Neural cell (in vitro differentiated cells): Measurements from ENCODE around the gene RIMS4.
A peak's percentile ranks its signal among the peaks of the same experiment; 100 is the strongest.

Experiments
- EP300 ChIP-seq: fragments of 450-650 bp; conservative IDR thresholded peaks from 2 replicates; pipeline ENCODE4 v1.6.1; 2014; ENCODE audit warnings: antibody characterized with exemption, mild to moderate bottlenecking, moderate library complexity; ENCODE audit not compliant: poor library complexity, severe bottlenecking
- EZH2 ChIP-seq: fragments of 200-600, 300-800 bp; shearing (Covaris generic), sonication (generic); IDR thresholded peaks from 2 replicates; pipeline ENCODE4 v1.6.1; 2014; ENCODE audit warnings: antibody characterized with exemption, low read length, borderline replicate concordance, mild to moderate bottlenecking; ENCODE audit not compliant: insufficient read depth, poor library complexity, severe bottlenecking
- POLR2AphosphoS5 ChIP-seq: IDR thresholded peaks from 2 replicates; pipeline ENCODE4 v1.6.1; 2012
- RAD21 ChIP-seq: fragments of 450-650 bp; conservative IDR thresholded peaks from 2 replicates; pipeline ENCODE4 v1.6.1; 2014; ENCODE audit warnings: antibody characterized with exemption, mild to moderate bottlenecking, moderate library complexity
- SMC3 ChIP-seq: fragments of 450-650 bp; conservative IDR thresholded peaks from 2 replicates; pipeline ENCODE4 v1.6.1; 2014; ENCODE audit warnings: antibody characterized with exemption, mild to moderate bottlenecking, moderate library complexity; ENCODE audit not compliant: poor library complexity
- TF ChIP-seq, protein P1 (sequence below): fragments of 450-650 bp; IDR thresholded peaks from 2 replicates; pipeline ENCODE4 v1.5.1; 2014; ENCODE audit warnings: antibody characterized with exemption, mild to moderate bottlenecking, moderate library complexity; ENCODE audit not compliant: poor library complexity, severe bottlenecking
- TF ChIP-seq, protein P2 (sequence below): IDR thresholded peaks from 2 replicates; pipeline ENCODE4 v1.6.1; 2012; ENCODE audit warnings: borderline replicate concordance

DNA sequence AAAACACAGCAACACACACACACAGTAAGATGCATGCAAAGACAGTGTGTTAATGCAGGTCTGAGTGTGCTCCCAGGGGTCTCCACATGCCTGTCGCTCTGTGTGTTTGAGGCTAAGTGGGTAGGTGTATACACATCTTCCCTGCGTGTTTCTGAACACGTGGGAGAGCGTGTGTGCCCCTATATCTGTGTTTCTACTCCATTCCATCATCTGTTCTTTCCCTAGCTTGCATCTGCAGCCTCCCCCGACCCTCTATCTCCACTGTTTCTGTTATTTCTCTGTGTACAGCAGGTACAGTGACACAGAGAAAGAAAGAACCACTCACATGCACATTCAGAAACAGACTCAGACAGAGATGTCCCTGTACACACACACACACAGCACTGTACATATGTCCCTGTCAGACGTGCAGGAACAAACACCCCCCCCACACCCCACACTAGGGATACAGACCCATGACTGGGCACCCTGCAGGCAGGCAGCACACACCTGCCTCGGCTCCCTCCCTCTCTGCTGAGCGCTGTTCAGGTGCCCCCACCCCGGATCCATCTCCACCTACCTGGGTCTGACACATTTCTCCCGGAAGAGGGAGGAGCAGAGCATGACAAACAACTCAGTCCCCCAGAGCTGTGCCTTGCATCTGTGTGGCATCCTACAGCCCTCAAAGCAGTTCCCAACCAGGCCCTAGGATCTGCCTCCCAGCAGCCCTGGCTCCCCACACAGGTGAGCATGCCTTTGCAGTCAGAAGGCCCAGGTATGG lies 37.1 kb downstream of the RIMS4 start:
- TF ChIP-seq POLR2AphosphoS5 (peak; percentile 5), EP300 (peak; percentile 32), EZH2 (no peak), SMC3 (no peak), RAD21 (no peak)
- TF ChIP-seq, protein P1, sequence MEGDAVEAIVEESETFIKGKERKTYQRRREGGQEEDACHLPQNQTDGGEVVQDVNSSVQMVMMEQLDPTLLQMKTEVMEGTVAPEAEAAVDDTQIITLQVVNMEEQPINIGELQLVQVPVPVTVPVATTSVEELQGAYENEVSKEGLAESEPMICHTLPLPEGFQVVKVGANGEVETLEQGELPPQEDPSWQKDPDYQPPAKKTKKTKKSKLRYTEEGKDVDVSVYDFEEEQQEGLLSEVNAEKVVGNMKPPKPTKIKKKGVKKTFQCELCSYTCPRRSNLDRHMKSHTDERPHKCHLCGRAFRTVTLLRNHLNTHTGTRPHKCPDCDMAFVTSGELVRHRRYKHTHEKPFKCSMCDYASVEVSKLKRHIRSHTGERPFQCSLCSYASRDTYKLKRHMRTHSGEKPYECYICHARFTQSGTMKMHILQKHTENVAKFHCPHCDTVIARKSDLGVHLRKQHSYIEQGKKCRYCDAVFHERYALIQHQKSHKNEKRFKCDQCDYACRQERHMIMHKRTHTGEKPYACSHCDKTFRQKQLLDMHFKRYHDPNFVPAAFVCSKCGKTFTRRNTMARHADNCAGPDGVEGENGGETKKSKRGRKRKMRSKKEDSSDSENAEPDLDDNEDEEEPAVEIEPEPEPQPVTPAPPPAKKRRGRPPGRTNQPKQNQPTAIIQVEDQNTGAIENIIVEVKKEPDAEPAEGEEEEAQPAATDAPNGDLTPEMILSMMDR, result no peak
- TF ChIP-seq, protein P2, sequence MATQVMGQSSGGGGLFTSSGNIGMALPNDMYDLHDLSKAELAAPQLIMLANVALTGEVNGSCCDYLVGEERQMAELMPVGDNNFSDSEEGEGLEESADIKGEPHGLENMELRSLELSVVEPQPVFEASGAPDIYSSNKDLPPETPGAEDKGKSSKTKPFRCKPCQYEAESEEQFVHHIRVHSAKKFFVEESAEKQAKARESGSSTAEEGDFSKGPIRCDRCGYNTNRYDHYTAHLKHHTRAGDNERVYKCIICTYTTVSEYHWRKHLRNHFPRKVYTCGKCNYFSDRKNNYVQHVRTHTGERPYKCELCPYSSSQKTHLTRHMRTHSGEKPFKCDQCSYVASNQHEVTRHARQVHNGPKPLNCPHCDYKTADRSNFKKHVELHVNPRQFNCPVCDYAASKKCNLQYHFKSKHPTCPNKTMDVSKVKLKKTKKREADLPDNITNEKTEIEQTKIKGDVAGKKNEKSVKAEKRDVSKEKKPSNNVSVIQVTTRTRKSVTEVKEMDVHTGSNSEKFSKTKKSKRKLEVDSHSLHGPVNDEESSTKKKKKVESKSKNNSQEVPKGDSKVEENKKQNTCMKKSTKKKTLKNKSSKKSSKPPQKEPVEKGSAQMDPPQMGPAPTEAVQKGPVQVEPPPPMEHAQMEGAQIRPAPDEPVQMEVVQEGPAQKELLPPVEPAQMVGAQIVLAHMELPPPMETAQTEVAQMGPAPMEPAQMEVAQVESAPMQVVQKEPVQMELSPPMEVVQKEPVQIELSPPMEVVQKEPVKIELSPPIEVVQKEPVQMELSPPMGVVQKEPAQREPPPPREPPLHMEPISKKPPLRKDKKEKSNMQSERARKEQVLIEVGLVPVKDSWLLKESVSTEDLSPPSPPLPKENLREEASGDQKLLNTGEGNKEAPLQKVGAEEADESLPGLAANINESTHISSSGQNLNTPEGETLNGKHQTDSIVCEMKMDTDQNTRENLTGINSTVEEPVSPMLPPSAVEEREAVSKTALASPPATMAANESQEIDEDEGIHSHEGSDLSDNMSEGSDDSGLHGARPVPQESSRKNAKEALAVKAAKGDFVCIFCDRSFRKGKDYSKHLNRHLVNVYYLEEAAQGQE, result no peak
